ENCODE measurements around the gene BRD3OS. TPM values are rescaled to one million over a fixed set of nuclear protein-coding genes. Genes with fewer than 3 reads are reported as not detected.

The BRD3OS gene
- total RNA-seq, 1 experiment from 2014 or later, result 16.2 TPM

DNA sequence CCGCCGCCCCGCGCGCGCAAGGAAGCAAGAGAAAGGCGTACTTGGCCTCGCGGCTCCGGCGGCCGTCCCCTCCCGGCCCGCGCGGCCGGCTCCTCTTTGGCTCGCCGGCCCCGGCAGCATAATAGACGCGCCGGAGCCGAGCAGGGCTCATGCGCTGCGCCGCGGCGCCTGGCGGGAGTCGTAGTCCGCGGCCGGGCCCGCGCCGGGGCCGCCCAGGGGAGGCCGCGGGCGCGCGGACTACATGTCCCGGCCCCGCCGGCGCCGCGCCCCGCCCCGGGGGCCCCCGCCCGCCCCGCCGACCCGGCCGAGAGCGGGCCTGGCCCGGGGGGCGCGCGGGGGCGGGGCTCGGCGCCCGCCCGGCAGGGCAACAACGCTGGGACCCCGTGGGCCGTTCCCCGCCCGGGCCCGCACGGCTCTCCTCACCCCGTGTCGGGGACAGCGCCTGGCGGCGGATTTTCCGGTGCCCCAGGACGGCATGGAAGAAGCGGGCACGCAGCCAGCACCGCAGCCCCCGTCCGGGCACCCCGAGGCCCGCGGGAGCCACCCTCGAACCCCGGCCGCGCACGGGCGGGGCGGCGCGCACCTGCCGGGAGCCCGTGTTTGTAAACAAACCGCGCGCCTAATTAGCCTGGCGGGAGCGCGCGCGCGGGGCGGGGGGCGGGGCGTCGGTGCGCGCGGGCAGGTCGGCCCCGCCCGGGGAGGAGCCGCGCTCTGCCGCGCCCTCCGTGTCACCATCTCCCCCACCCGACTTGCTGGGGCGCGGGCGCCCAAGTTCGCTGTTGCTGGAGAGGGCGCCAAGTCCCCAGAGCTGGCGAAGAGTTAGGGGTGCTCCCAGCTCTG is 42.8 kb downstream of the BRD3OS start, which contains the start of gene BRD3 (continued):
- TF ChIP-seq, protein P1, sequence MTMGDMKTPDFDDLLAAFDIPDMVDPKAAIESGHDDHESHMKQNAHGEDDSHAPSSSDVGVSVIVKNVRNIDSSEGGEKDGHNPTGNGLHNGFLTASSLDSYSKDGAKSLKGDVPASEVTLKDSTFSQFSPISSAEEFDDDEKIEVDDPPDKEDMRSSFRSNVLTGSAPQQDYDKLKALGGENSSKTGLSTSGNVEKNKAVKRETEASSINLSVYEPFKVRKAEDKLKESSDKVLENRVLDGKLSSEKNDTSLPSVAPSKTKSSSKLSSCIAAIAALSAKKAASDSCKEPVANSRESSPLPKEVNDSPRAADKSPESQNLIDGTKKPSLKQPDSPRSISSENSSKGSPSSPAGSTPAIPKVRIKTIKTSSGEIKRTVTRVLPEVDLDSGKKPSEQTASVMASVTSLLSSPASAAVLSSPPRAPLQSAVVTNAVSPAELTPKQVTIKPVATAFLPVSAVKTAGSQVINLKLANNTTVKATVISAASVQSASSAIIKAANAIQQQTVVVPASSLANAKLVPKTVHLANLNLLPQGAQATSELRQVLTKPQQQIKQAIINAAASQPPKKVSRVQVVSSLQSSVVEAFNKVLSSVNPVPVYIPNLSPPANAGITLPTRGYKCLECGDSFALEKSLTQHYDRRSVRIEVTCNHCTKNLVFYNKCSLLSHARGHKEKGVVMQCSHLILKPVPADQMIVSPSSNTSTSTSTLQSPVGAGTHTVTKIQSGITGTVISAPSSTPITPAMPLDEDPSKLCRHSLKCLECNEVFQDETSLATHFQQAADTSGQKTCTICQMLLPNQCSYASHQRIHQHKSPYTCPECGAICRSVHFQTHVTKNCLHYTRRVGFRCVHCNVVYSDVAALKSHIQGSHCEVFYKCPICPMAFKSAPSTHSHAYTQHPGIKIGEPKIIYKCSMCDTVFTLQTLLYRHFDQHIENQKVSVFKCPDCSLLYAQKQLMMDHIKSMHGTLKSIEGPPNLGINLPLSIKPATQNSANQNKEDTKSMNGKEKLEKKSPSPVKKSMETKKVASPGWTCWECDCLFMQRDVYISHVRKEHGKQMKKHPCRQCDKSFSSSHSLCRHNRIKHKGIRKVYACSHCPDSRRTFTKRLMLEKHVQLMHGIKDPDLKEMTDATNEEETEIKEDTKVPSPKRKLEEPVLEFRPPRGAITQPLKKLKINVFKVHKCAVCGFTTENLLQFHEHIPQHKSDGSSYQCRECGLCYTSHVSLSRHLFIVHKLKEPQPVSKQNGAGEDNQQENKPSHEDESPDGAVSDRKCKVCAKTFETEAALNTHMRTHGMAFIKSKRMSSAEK (CRISPR knock-in tag; IDR thresholded peaks at IDR 0.05; ENCODE audit: borderline replicate concordance), result no peak
- TF ChIP-seq, protein P2, sequence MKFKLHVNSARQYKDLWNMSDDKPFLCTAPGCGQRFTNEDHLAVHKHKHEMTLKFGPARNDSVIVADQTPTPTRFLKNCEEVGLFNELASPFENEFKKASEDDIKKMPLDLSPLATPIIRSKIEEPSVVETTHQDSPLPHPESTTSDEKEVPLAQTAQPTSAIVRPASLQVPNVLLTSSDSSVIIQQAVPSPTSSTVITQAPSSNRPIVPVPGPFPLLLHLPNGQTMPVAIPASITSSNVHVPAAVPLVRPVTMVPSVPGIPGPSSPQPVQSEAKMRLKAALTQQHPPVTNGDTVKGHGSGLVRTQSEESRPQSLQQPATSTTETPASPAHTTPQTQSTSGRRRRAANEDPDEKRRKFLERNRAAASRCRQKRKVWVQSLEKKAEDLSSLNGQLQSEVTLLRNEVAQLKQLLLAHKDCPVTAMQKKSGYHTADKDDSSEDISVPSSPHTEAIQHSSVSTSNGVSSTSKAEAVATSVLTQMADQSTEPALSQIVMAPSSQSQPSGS (CRISPR knock-in tag; IDR thresholded peaks at IDR 0.05; ENCODE audit: borderline replicate concordance, low read depth), result no peak
- TF ChIP-seq OVOL2 (CRISPR knock-in tag; IDR thresholded peaks at IDR 0.05; ENCODE audit: borderline replicate concordance), result no peak
- TF ChIP-seq, protein P3, sequence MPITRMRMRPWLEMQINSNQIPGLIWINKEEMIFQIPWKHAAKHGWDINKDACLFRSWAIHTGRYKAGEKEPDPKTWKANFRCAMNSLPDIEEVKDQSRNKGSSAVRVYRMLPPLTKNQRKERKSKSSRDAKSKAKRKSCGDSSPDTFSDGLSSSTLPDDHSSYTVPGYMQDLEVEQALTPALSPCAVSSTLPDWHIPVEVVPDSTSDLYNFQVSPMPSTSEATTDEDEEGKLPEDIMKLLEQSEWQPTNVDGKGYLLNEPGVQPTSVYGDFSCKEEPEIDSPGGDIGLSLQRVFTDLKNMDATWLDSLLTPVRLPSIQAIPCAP (CRISPR knock-in tag; IDR thresholded peaks at IDR 0.05), result no peak
- TF ChIP-seq, protein P4, sequence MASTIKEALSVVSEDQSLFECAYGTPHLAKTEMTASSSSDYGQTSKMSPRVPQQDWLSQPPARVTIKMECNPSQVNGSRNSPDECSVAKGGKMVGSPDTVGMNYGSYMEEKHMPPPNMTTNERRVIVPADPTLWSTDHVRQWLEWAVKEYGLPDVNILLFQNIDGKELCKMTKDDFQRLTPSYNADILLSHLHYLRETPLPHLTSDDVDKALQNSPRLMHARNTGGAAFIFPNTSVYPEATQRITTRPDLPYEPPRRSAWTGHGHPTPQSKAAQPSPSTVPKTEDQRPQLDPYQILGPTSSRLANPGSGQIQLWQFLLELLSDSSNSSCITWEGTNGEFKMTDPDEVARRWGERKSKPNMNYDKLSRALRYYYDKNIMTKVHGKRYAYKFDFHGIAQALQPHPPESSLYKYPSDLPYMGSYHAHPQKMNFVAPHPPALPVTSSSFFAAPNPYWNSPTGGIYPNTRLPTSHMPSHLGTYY (CRISPR knock-in tag; IDR thresholded peaks at IDR 0.05), result no peak
- TF ChIP-seq, protein P5, sequence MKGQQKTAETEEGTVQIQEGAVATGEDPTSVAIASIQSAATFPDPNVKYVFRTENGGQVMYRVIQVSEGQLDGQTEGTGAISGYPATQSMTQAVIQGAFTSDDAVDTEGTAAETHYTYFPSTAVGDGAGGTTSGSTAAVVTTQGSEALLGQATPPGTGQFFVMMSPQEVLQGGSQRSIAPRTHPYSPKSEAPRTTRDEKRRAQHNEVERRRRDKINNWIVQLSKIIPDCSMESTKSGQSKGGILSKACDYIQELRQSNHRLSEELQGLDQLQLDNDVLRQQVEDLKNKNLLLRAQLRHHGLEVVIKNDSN (CRISPR knock-in tag; IDR thresholded peaks at IDR 0.05), result no peak
- no peak for TF ChIP-seq NR1H2 (CRISPR knock-in tag; IDR thresholded peaks at IDR 0.05)
- TF ChIP-seq NFYB (CRISPR knock-in tag; conservative IDR thresholded peaks at IDR 0.05; ENCODE audit: low read depth), result no peak
- TF ChIP-seq, protein P6, sequence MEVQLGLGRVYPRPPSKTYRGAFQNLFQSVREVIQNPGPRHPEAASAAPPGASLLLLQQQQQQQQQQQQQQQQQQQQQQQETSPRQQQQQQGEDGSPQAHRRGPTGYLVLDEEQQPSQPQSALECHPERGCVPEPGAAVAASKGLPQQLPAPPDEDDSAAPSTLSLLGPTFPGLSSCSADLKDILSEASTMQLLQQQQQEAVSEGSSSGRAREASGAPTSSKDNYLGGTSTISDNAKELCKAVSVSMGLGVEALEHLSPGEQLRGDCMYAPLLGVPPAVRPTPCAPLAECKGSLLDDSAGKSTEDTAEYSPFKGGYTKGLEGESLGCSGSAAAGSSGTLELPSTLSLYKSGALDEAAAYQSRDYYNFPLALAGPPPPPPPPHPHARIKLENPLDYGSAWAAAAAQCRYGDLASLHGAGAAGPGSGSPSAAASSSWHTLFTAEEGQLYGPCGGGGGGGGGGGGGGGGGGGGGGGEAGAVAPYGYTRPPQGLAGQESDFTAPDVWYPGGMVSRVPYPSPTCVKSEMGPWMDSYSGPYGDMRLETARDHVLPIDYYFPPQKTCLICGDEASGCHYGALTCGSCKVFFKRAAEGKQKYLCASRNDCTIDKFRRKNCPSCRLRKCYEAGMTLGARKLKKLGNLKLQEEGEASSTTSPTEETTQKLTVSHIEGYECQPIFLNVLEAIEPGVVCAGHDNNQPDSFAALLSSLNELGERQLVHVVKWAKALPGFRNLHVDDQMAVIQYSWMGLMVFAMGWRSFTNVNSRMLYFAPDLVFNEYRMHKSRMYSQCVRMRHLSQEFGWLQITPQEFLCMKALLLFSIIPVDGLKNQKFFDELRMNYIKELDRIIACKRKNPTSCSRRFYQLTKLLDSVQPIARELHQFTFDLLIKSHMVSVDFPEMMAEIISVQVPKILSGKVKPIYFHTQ (CRISPR knock-in tag; IDR thresholded peaks at IDR 0.05), result no peak
- TF ChIP-seq FOXJ3 (CRISPR knock-in tag; IDR thresholded peaks at IDR 0.05; ENCODE audit: borderline replicate concordance), result no peak
- no peak for TF ChIP-seq TEAD1 (CRISPR knock-in tag; IDR thresholded peaks at IDR 0.05)
- TF ChIP-seq NFATC4 (CRISPR knock-in tag; IDR thresholded peaks at IDR 0.05), result no peak
- TF ChIP-seq RELA (CRISPR knock-in tag; IDR thresholded peaks at IDR 0.05; ENCODE audit: borderline replicate concordance), result no peak
- TF ChIP-seq, protein P7, sequence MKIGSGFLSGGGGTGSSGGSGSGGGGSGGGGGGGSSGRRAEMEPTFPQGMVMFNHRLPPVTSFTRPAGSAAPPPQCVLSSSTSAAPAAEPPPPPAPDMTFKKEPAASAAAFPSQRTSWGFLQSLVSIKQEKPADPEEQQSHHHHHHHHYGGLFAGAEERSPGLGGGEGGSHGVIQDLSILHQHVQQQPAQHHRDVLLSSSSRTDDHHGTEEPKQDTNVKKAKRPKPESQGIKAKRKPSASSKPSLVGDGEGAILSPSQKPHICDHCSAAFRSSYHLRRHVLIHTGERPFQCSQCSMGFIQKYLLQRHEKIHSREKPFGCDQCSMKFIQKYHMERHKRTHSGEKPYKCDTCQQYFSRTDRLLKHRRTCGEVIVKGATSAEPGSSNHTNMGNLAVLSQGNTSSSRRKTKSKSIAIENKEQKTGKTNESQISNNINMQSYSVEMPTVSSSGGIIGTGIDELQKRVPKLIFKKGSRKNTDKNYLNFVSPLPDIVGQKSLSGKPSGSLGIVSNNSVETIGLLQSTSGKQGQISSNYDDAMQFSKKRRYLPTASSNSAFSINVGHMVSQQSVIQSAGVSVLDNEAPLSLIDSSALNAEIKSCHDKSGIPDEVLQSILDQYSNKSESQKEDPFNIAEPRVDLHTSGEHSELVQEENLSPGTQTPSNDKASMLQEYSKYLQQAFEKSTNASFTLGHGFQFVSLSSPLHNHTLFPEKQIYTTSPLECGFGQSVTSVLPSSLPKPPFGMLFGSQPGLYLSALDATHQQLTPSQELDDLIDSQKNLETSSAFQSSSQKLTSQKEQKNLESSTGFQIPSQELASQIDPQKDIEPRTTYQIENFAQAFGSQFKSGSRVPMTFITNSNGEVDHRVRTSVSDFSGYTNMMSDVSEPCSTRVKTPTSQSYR (CRISPR knock-in tag; IDR thresholded peaks at IDR 0.05), result no peak
- peak; percentile 78 for TF ChIP-seq SP1 (CRISPR knock-in tag; conservative IDR thresholded peaks at IDR 0.05)
- TF ChIP-seq, protein P8, sequence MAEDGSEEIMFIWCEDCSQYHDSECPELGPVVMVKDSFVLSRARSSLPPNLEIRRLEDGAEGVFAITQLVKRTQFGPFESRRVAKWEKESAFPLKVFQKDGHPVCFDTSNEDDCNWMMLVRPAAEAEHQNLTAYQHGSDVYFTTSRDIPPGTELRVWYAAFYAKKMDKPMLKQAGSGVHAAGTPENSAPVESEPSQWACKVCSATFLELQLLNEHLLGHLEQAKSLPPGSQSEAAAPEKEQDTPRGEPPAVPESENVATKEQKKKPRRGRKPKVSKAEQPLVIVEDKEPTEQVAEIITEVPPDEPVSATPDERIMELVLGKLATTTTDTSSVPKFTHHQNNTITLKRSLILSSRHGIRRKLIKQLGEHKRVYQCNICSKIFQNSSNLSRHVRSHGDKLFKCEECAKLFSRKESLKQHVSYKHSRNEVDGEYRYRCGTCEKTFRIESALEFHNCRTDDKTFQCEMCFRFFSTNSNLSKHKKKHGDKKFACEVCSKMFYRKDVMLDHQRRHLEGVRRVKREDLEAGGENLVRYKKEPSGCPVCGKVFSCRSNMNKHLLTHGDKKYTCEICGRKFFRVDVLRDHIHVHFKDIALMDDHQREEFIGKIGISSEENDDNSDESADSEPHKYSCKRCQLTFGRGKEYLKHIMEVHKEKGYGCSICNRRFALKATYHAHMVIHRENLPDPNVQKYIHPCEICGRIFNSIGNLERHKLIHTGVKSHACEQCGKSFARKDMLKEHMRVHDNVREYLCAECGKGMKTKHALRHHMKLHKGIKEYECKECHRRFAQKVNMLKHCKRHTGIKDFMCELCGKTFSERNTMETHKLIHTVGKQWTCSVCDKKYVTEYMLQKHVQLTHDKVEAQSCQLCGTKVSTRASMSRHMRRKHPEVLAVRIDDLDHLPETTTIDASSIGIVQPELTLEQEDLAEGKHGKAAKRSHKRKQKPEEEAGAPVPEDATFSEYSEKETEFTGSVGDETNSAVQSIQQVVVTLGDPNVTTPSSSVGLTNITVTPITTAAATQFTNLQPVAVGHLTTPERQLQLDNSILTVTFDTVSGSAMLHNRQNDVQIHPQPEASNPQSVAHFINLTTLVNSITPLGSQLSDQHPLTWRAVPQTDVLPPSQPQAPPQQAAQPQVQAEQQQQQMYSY (CRISPR knock-in tag; IDR thresholded peaks at IDR 0.05), result no peak
- TF ChIP-seq, protein P9, sequence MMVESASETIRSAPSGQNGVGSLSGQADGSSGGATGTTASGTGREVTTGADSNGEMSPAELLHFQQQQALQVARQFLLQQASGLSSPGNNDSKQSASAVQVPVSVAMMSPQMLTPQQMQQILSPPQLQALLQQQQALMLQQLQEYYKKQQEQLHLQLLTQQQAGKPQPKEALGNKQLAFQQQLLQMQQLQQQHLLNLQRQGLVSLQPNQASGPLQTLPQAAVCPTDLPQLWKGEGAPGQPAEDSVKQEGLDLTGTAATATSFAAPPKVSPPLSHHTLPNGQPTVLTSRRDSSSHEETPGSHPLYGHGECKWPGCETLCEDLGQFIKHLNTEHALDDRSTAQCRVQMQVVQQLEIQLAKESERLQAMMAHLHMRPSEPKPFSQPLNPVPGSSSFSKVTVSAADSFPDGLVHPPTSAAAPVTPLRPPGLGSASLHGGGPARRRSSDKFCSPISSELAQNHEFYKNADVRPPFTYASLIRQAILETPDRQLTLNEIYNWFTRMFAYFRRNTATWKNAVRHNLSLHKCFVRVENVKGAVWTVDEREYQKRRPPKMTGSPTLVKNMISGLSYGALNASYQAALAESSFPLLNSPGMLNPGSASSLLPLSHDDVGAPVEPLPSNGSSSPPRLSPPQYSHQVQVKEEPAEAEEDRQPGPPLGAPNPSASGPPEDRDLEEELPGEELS (CRISPR knock-in tag; IDR thresholded peaks at IDR 0.05), result peak; percentile 84

Data from WTC11 (cell line).